Panc1 (cell line): ENCODE measurements around the gene ANO3. TPM values are rescaled to one million over a fixed set of nuclear protein-coding genes. Genes with fewer than 3 reads are reported as not detected.
"Not testable (repeated sequence)": the region's sequence is repeated elsewhere in the genome, so short reads cannot be mapped to it uniquely, and the experiment has no call there.

Experiments
- ATAC-seq: fragments of 200-7000 bp; cut with Tn5 transposase; 2 replicates; pipeline ENCODE4 v1.9.1; 2020; ENCODE audit warnings: mild to moderate bottlenecking, moderate library complexity
- BruUV-seq: library from RNA; stranded (reverse); fragments of 400-500 nt; replicated peaks from 2 replicates; lab custom pipeline; 2021; lab: Mats Ljungman, UMichigan
- CTCF ChIA-PET: fragments of 300-600 bp; sonication (Branson Sonifier 250); formaldehyde crosslinking; loops from one replicate; lab custom pipeline; 2022; ENCODE audit warnings: antibody characterized with exemption; lab: Charles Lee
- POLR2A ChIA-PET: fragments of 300-600 bp; sonication (Branson Sonifier 250); formaldehyde crosslinking; loops from one replicate; lab custom pipeline; 2022; ENCODE audit warnings: antibody characterized with exemption; lab: Charles Lee
- DNase-seq: peaks from one replicate; pipeline ENCODE4 v3.0.0-alpha.2; 2010; ENCODE audit warnings: low read depth, low spot score
- H3K27ac ChIP-seq: 2 replicates; pipeline ENCODE4 v1.5.1; 2011; ENCODE audit warnings: mild to moderate bottlenecking, low read length, inconsistent platforms
- H3K27me3 ChIP-seq: fragments of 200-500 bp; sonication (Bioruptor generic); 2 replicates; pipeline ENCODE4 v1.6.0; 2014; ENCODE audit warnings: low read length, inconsistent platforms; ENCODE audit not compliant: control insufficient read depth, insufficient read depth
- H3K36me3 ChIP-seq: fragments of 200-500 bp; sonication (Bioruptor generic); 2 replicates; pipeline ENCODE4 v1.5.1; 2014; ENCODE audit warnings: inconsistent platforms, mild to moderate bottlenecking, low read length, moderate library complexity; ENCODE audit not compliant: control insufficient read depth, insufficient read depth
- H3K4me1 ChIP-seq: 2 replicates; pipeline ENCODE4 v1.5.1; 2011; ENCODE audit warnings: inconsistent platforms, mild to moderate bottlenecking, low read length, moderate library complexity; ENCODE audit not compliant: control insufficient read depth, insufficient read depth
- H3K4me3 ChIP-seq, 2 experiments: 2 replicates each; pipeline ENCODE4 v1.5.1; 2011 to 2012; ENCODE audit warnings: low read depth in 2 of 2, low read length in 2 of 2, mild to moderate bottlenecking in 2 of 2, inconsistent platforms in 1 of 2, moderate library complexity in 1 of 2
- H3K9me3 ChIP-seq: fragments of 200-500 bp; sonication (Bioruptor generic); 2 replicates; pipeline ENCODE4 v1.5.1; 2014; ENCODE audit warnings: low read depth, mild to moderate bottlenecking, inconsistent platforms, low read length, moderate library complexity; ENCODE audit not compliant: control insufficient read depth, insufficient read depth
- POLR2AphosphoS5 ChIP-seq: IDR thresholded peaks from 2 replicates; pipeline ENCODE4 v1.6.1; 2012; ENCODE audit warnings: mild to moderate bottlenecking, low read depth, low read length, moderate library complexity
- REST ChIP-seq, 2 experiments: IDR thresholded peaks; 2 replicates each; pipeline ENCODE4 v1.6.1; 2011 to 2012; ENCODE audit warnings: low read depth in 2 of 2, control low read depth in 1 of 2, low read length in 1 of 2, mild to moderate bottlenecking in 1 of 2, moderate library complexity in 1 of 2; ENCODE audit not compliant: insufficient read depth in 1 of 2
- SIN3A ChIP-seq: IDR thresholded peaks from 2 replicates; pipeline ENCODE4 v1.6.1; 2012; ENCODE audit warnings: low read depth, mild to moderate bottlenecking, low read length, moderate library complexity, borderline replicate concordance; ENCODE audit not compliant: insufficient read depth
- TCF7L2 ChIP-seq: IDR thresholded peaks from 2 replicates; pipeline ENCODE4 v1.6.1; 2011; ENCODE audit warnings: mild to moderate bottlenecking, low read depth, low read length, inconsistent platforms
- in situ Hi-C: cut with HindIII; loops from 2 replicates; pipeline ENCODE4 v1.10.0; 2016; ENCODE audit warnings: low sequenced_read_pairs, low pct_unique_long_range_greater_than_20kb
- intact Hi-C: fragments of 100-400 bp; cut with micrococcal nuclease; formaldehyde crosslinking; loops from one replicate; pipeline ENCODE4 v1.10.0; 2022; ENCODE audit not compliant: unreplicated experiment
- total RNA-seq: library from RNA; stranded (reverse); gene quantifications from one replicate; pipeline ENCODE4 v1.2.1, GENCODE V29; 2021; ENCODE audit not compliant: unreplicated experiment
- TF ChIP-seq, protein P1 (sequence below): fragments of 450-650 bp; IDR thresholded peaks from 2 replicates; pipeline ENCODE4 v1.5.1; 2017; ENCODE audit warnings: mild to moderate bottlenecking

The ANO3 gene
- total RNA-seq, 1 experiment from 2014 or later, result not detected

- Histone ChIP-seq H3K9me3 (no peaks in the 10 kb centered on the region), H3K36me3 (no peaks in the 10 kb centered on the region), H3K4me3 (no peak overlapping the region), H3K27ac (no peak overlapping the region), H3K4me1 (no peaks in the 10 kb centered on the region), H3K27me3 (no peaks in the 10 kb centered on the region)
- ATAC-seq, result no peak
- no peak for DNase-seq
- ChIA-PET POLR2A (no interaction called here), CTCF (no interaction called here)
- in situ Hi-C loops (no loop called here), intact Hi-C loops (loop anchor here (5.0 kb wide), 1 partner anchor 870 kb away; no protein-coding TSS in a partner anchor)
- TF ChIP-seq REST (IDR thresholded peaks at IDR 0.05; ENCODE audit: insufficient read depth in 1 of 2, low read depth in 2 of 2, low read length in 1 of 2) (no peak), SIN3A (no peak), POLR2AphosphoS5 (no peak), TCF7L2 (no peak)
- TF ChIP-seq, protein P1, sequence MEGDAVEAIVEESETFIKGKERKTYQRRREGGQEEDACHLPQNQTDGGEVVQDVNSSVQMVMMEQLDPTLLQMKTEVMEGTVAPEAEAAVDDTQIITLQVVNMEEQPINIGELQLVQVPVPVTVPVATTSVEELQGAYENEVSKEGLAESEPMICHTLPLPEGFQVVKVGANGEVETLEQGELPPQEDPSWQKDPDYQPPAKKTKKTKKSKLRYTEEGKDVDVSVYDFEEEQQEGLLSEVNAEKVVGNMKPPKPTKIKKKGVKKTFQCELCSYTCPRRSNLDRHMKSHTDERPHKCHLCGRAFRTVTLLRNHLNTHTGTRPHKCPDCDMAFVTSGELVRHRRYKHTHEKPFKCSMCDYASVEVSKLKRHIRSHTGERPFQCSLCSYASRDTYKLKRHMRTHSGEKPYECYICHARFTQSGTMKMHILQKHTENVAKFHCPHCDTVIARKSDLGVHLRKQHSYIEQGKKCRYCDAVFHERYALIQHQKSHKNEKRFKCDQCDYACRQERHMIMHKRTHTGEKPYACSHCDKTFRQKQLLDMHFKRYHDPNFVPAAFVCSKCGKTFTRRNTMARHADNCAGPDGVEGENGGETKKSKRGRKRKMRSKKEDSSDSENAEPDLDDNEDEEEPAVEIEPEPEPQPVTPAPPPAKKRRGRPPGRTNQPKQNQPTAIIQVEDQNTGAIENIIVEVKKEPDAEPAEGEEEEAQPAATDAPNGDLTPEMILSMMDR, result no peak
- BruUV-seq, result no TSS peak
Measured at GRCh38 chr11:26287067-26287518, 44.8 kb upstream of the ANO3 start.

DNA sequence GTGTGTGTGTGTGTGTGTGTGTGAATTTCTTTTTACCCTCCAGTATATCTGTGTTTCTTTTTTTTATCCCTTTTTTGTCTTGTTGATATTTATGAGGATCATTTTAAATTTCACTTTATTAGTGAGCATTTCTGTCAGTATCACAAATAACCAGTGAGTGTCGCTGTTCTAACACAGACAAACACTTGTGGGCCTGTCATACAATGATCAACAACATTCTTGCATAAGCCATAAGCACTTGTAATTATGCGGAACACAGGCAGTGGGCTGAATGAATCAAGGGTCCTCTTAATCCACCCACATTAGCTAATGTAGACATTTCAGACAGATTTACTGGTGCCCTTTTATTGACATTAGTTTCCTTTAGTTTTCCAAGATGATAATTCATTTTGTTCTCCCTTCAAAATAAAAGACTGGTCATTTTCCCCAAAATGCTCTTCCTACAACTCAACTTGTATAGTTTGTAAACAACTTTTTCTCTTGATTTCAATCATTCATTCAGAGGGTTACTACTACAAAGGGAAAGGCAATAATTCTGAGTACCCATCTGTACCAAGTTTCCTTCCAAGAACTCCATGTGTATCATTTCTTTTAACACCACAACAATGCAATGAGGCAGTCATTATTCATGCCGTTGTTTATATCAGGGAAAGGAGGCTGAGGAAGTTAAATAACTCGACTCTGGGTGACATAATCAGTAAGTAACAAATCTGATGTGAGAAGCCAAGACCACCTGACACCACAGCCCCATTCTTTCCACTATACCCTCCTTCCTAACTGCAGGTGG is 34.5 kb upstream of the ANO3 start:
- no peak for DNase-seq
- ChIA-PET CTCF (interaction anchor here (0.8 kb wide), 1 partner anchor 349 kb away, joined by 4 read pairs; no protein-coding TSS in a partner anchor), POLR2A (no interaction called here)
- 0 out of 2 replicates have a peak, but pooled peaks cover 3% of the 10 kb centered on the region for H3K27me3 ChIP-seq
- in situ Hi-C loops (no loop called here), intact Hi-C loops (loop anchor here (5.0 to 10.0 kb wide), 3 partner anchors 257 to 447 kb away; no protein-coding TSS in a partner anchor)
- no TSS peak for BruUV-seq
- H3K4me3 ChIP-seq, result no peak overlapping the region
- no peaks in the 10 kb centered on the region for H3K4me1 ChIP-seq
- no peaks in the 10 kb centered on the region for H3K36me3 ChIP-seq
- no peak for TF ChIP-seq POLR2AphosphoS5
- TF ChIP-seq, protein P1, result peak; percentile 68; the same call in 1 of the 2 replicates
- H3K27ac ChIP-seq, result no peak overlapping the region
- H3K9me3 ChIP-seq, result no peaks in the 10 kb centered on the region
- ATAC-seq, result 0 out of 2 replicates have a peak, but pooled peaks have one; percentile 56

DNA sequence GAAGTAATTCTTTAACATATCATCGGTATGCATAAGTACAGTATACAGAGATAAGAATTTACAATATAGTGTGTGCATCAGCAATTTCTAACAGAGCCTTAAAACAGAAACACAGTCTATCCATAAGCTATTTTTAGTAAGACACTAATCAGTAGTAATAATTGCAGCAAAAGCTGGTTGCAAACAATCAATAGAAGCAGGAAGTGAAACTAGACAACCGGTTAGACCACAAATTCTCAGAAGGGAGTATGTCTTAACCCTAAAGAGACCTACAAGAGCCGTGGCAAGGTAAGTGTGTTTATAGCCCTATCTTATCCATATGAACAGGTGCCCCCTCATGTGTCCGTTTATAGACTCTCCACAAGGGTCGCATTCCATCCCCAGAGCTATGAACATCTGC is 15.6 kb upstream of the ANO3 start:
- H3K27ac ChIP-seq, ATAC-seq, in situ Hi-C loops, BruUV-seq, DNase-seq, H3K9me3 ChIP-seq, H3K4me1 ChIP-seq, H3K27me3 ChIP-seq, H3K4me3 ChIP-seq, intact Hi-C loops, H3K36me3 ChIP-seq, CTCF ChIA-PET, POLR2A ChIA-PET: not testable (repeated sequence)
